Kidney capillary endothelial cell (primary cell): ENCODE results near the gene NDUFB10.
"Not testable (repeated sequence)": the region's sequence is repeated elsewhere in the genome, so short reads cannot be mapped to it uniquely, and the experiment has no call there.

Experiments
- DNase-seq: peaks from one replicate; pipeline ENCODE4 v3.0.0-alpha.2; 2018; ENCODE audit warnings: low spot score

The NDUFB10 gene

GRCh38 chr16:1924095-1924494, 35.2 kb upstream of the NDUFB10 start:
- DNase-seq = no peak

GRCh38 chr16:1926271-1926670, 33.1 kb upstream of the NDUFB10 start:
- no peak for DNase-seq

GRCh38 chr16:1929105-1929504, 30.2 kb upstream of the NDUFB10 start:
- no peak for DNase-seq

GRCh38 chr16:1929578-1930337, 29.6 kb upstream of the NDUFB10 start:
- peak; percentile 89 for DNase-seq

- DNase-seq = no peak
Observed at GRCh38 chr16:1930338-1930720, 29.0 kb upstream of the NDUFB10 start.

- DNase-seq = no peak
Observed at GRCh38 chr16:1932050-1933028, 27.0 kb upstream of the NDUFB10 start.

GRCh38 chr16:1933097-1933661, 26.2 kb upstream of the NDUFB10 start:
- DNase-seq = no peak

GRCh38 chr16:1936945-1937479, 22.3 kb upstream of the NDUFB10 start:
- DNase-seq = no peak

GRCh38 chr16:1938316-1938715, 21.0 kb upstream of the NDUFB10 start:
- no peak for DNase-seq

- DNase-seq = no peak
Observed at GRCh38 chr16:1938910-1939309, 20.4 kb upstream of the NDUFB10 start.

- DNase-seq = not testable (repeated sequence)
Observed at GRCh38 chr16:1939833-1940232, 19.5 kb upstream of the NDUFB10 start.

GRCh38 chr16:1940273-1941161, 18.8 kb upstream of the NDUFB10 start:
- DNase-seq = no peak

- no peak for DNase-seq
Observed at GRCh38 chr16:1941162-1942046, 17.9 kb upstream of the NDUFB10 start.

- DNase-seq = no peak
Observed at GRCh38 chr16:1942047-1942809, 17.1 kb upstream of the NDUFB10 start.

GRCh38 chr16:1942810-1943726, 16.3 kb upstream of the NDUFB10 start, which contains the start of gene MSRB1:
Gene MSRB1 (minus strand): TSS chr16:1943199. CDS start chr16:1943156, 43 bp downstream.
- DNase-seq = peak; percentile 97

GRCh38 chr16:1944612-1945199, 14.6 kb upstream of the NDUFB10 start:
- no peak for DNase-seq

- DNase-seq = no peak
Observed at GRCh38 chr16:1945559-1946391, 13.6 kb upstream of the NDUFB10 start.
